Psoas muscle (tissue), 8 donors: ENCODE results near the gene SRPRB. TPM values are rescaled to one million over a fixed set of nuclear protein-coding genes. Genes with fewer than 3 reads are reported as not detected.

Experiments
- ATAC-seq, 4 donors: fragments of 200-7000 bp; cut with Tn5 transposase; one replicate each; pipeline ENCODE4 v1.9.1; 2020; ENCODE audit warnings: moderate library complexity in 3 of 4, mild to moderate bottlenecking in 2 of 4
- DNase-seq, 2 donors: peaks; one replicate each; pipeline ENCODE4 v3.0.0-alpha.2; 2020
- H3K27ac ChIP-seq: fragments of 200-600 bp; one replicate; pipeline ENCODE4 v1.8.0; 2022
- H3K27me3 ChIP-seq, 3 donors: fragments of 200-600 bp in 1 of 3; one replicate each; pipeline versions ENCODE4 v1.6.1 to v1.8.0; 2013 to 2022; ENCODE audit warnings: low read length in 2 of 3, mild to moderate bottlenecking in 2 of 3, moderate library complexity in 1 of 3; ENCODE audit not compliant: insufficient read depth in 3 of 3
- H3K36me3 ChIP-seq, 2 donors: fragments of 200-600 bp in 1 of 2; one replicate each; pipeline versions ENCODE4 v1.6.1 to v1.8.0; 2013 to 2022; ENCODE audit warnings: low read depth in 1 of 2, mild to moderate bottlenecking in 1 of 2, moderate library complexity in 1 of 2; ENCODE audit not compliant: insufficient read depth in 1 of 2
- H3K4me1 ChIP-seq: fragments of 200-600 bp; one replicate; pipeline ENCODE4 v1.8.0; 2022
- H3K4me3 ChIP-seq: fragments of 200-600 bp; one replicate; pipeline ENCODE4 v1.8.0; 2022; ENCODE audit warnings: mild to moderate bottlenecking
- H3K9me3 ChIP-seq: fragments of 200-600 bp; one replicate; pipeline ENCODE4 v1.8.0; 2022
- WGBS, 3 donors: extraction: QIAGEN DNeasy Blood & Tissue Kit; methylation state at CpG; one replicate each; pipeline versions ENCODE4 v1.1.6 to v1.1.7; 2013; 5-methylcytosine and 5-hydroxymethylcytosine counted together
- intact Hi-C, 2 donors: fragments of 100-400 bp; cut with DNase I; formaldehyde crosslinking; loops; one replicate each; pipeline versions ENCODE4 v1.11.0 to v1.14.2; 2022
- polyA plus RNA-seq, 3 donors: library from polyadenylated mRNA; stranded (reverse); fragments of 200-250 nt; gene quantifications; one replicate each; pipeline ENCODE4 v1.2.3, GENCODE V29; 2013
- total RNA-seq, 4 donors: library from RNA; stranded (reverse); fragmentation: NEBNext Ultra II Directional in 2 of 4; extraction: Animal tissue kit (Norgen Biotek cat#: 25700) in 2 of 4; gene quantifications; one replicate each; pipeline versions ENCODE4 v1.2.1 to v1.2.4, GENCODE V29; 2021 to 2023
- TF ChIP-seq, protein P1 (sequence below): fragments of 200-600 bp; IDR thresholded peaks from one replicate; pipeline ENCODE4 v1.8.0; 2022; ENCODE audit warnings: antibody characterized with exemption
- donor health status: healthy with polysubstance abuse.
- donor health status: DM: no; HTN: no; CAD: no; lungs with moderate emphysema.
- donor health status: Bipolar disorder and iron deficiency.
- donor health status: healthy.
- donor health status: DM: yes; HTN: yes; CAD: no.
- donor health status: DM: no; HTN: no; CAD: no.
- donor health status: DM: no; HTN: no; CAD: no.
- donor health status: DM: yes; HTN: yes; CAD: no.

SRPRB gene
- total and polyA plus RNA-seq, 7 donors: 28.0 to 70.4 (median 45.0) TPM

- Histone ChIP-seq H3K27me3 (no peaks in the 10 kb centered on the region), H3K9me3 (no peaks in the 10 kb centered on the region), H3K4me3 (no peak overlapping the region), H3K4me1 (no peaks in the 10 kb centered on the region), H3K36me3 (no peaks in the 10 kb centered on the region), H3K27ac (no peak overlapping the region)
- 79 to 87% (median 81%) methylated on average over 6 of the region's 6 CpGs for WGBS, 3 donors
- ATAC-seq: no peak
- intact Hi-C loops: no loop called here
- DNase-seq: no peak
- TF ChIP-seq, protein P1, sequence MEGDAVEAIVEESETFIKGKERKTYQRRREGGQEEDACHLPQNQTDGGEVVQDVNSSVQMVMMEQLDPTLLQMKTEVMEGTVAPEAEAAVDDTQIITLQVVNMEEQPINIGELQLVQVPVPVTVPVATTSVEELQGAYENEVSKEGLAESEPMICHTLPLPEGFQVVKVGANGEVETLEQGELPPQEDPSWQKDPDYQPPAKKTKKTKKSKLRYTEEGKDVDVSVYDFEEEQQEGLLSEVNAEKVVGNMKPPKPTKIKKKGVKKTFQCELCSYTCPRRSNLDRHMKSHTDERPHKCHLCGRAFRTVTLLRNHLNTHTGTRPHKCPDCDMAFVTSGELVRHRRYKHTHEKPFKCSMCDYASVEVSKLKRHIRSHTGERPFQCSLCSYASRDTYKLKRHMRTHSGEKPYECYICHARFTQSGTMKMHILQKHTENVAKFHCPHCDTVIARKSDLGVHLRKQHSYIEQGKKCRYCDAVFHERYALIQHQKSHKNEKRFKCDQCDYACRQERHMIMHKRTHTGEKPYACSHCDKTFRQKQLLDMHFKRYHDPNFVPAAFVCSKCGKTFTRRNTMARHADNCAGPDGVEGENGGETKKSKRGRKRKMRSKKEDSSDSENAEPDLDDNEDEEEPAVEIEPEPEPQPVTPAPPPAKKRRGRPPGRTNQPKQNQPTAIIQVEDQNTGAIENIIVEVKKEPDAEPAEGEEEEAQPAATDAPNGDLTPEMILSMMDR: no peak
Measured at GRCh38 chr3:133840767-133841166, 35.2 kb downstream of the SRPRB start.

DNA sequence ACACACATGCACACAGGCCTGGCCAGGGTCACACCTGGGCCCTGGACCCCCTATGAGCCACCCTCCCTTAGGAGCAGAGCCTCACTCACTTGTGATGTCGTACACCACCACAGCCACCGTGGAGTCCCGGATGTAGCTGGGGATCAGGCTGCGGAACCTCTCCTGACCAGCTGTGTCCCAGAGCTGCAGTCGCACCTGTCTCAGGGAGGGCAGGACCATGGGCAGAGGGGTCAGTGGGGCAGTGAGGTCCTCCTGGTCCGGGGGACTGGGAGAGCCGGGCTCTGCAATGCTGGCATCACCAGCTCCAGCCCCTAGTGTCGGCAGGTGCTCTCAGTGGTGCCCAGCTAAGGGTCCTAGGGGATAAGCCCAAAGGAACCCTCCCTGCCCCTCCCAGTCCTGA, 35.6 kb downstream of the SRPRB start:
- H3K36me3 ChIP-seq: no peaks in the 10 kb centered on the region
- no peaks in the 10 kb centered on the region for H3K27me3 ChIP-seq
- H3K4me1 ChIP-seq: no peaks in the 10 kb centered on the region
- ATAC-seq: no peak
- intact Hi-C loops: no loop called here
- TF ChIP-seq, protein P1: no peak
- 78 to 88% (median 85%) methylated on average over 8 of the region's 8 CpGs for WGBS, 3 donors
- H3K4me3 ChIP-seq: no peak overlapping the region
- H3K9me3 ChIP-seq: no peaks in the 10 kb centered on the region
- no peak for DNase-seq
- no peak overlapping the region for H3K27ac ChIP-seq

- no peak overlapping the region for H3K27ac ChIP-seq
- DNase-seq: no peak
- TF ChIP-seq, protein P1: no peak
- no peaks in the 10 kb centered on the region for H3K27me3 ChIP-seq
- intact Hi-C loops: no loop called here
- H3K4me3 ChIP-seq: no peak overlapping the region
- WGBS, 3 donors: 85 to 90% (median 86%) methylated on average over 4 of the region's 4 CpGs
- no peaks in the 10 kb centered on the region for H3K4me1 ChIP-seq
- no peak for ATAC-seq
- no peaks in the 10 kb centered on the region for H3K9me3 ChIP-seq
- no peaks in the 10 kb centered on the region for H3K36me3 ChIP-seq
Measured at GRCh38 chr3:133842158-133842557, 36.5 kb downstream of the SRPRB start.

DNA sequence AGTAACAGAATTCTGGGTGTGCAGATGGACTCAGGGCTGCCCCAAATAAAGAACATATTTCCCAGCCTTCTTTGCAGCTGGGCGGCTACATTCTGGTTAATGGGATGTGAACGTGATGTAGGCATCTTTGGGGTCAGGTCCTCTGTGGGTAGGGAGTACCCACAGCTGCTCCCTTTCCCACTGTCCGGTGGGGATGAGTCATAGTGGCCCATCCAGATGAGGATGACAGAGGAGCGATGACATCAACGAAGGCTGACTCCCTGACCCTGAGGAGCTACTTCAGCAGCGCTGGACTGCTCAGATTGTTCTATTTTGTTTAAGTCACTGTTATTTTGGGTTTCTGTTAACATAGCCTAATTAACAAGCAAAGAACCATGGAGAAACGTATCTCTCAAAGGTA, 38.0 kb downstream of the SRPRB start:
- Histone ChIP-seq H3K4me3 (no peak overlapping the region), H3K9me3 (no peaks in the 10 kb centered on the region), H3K36me3 (no peaks in the 10 kb centered on the region), H3K27me3 (no peaks in the 10 kb centered on the region), H3K27ac (no peak overlapping the region), H3K4me1 (no peaks in the 10 kb centered on the region)
- ATAC-seq (no peak), DNase-seq (no peak)
- TF ChIP-seq, protein P1: no peak
- intact Hi-C loops: no loop called here
- WGBS, 3 donors: 71 to 74% (median 73%) methylated on average over 7 of the region's 7 CpGs

DNA sequence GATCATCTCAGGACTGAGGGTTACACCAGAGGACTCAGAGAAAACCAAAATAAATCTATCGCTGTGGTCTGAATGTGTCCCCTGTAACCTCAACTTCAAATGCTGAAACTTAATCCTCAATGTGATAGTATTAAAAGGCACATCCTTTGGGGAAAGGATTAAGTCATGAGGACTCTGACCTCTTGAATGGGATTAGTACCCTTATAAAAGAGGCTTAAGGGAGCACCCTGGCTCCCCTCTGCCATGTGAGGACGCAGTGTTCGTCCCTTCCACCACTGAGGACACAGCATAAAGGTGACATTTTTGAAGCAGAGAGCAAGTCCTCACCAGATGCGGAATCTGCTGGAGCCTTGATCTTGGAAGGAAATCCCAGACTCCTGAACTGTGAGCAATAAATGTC, 39.5 kb downstream of the SRPRB start:
- no peaks in the 10 kb centered on the region for H3K4me1 ChIP-seq
- TF ChIP-seq, protein P1: no peak
- DNase-seq (no peak), ATAC-seq (no peak)
- 77 to 89% (median 88%) methylated on average over 4 of the region's 4 CpGs for WGBS, 3 donors
- H3K4me3 ChIP-seq: no peak overlapping the region
- no peaks in the 10 kb centered on the region for H3K9me3 ChIP-seq
- no peaks in the 10 kb centered on the region for H3K27me3 ChIP-seq
- intact Hi-C loops: no loop called here
- no peaks in the 10 kb centered on the region for H3K36me3 ChIP-seq
- H3K27ac ChIP-seq: no peak overlapping the region
